Hippocampal formation (tissue), 2 donors: ENCODE data around the gene ACKR4.
"Not testable (repeated sequence)": the region's sequence is repeated elsewhere in the genome, so short reads cannot be mapped to it uniquely, and the experiment has no call there.

Experiments used
- DNase-seq, 2 donors: peaks; one replicate each; lab custom pipeline; 2025; lab: John Stamatoyannopoulos, UW

Gene ACKR4

DNA sequence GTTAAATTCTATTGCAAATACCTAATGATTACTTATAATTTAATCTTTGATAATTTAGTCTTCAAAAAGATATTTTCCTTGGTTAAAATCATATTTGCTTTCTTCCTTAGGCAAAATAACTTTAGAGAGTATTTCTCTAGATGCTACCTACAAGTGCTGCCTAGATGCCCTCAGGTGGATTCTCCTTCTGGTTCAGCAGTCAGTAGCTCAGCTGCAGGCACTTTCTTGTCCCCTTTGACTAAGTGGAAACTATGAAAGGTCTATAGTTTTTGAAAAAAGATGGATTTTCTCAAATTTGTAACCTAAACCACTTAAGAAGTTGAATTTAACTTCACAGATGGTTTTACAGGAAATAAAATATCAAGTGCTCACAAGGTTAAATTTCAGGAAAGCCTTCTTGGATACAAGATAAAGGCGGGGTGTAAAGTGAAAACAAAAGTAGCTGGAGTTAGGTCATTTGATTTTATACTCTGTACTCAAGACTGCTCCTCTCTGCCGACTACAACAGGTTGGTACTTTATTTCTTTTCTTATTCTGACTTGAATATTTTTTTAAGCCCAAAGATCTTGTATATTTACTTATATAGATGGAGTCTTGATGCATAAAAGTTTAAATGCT, at the start of gene ACKR4:
Gene ACKR4, plus strand, starts transcription at position 455 of the 618 bp plus-strand sequence. CDS start 3,128 bp downstream, outside the sequence.
- no peak for DNase-seq

DNA sequence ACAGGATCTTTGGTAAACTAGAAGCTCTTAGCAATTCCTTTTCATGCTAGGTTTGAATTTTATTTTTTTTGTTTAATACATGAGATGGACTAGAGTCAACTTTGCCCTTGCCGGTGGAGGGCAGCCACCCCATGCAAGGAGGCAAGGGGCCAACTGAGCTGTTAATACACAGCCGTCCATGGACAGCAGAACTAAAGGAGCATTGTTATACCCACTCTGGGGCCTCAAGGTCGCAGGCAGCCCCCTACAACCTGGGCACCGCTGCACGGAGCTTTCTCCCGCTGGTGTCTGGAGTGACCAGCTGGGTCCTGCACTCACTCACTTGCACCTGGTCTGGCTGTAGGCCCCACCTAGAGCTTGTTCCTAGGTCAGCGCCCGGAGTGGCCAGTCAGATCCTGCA, 47.9 kb upstream of the ACKR4 start:
- no peak for DNase-seq

DNA sequence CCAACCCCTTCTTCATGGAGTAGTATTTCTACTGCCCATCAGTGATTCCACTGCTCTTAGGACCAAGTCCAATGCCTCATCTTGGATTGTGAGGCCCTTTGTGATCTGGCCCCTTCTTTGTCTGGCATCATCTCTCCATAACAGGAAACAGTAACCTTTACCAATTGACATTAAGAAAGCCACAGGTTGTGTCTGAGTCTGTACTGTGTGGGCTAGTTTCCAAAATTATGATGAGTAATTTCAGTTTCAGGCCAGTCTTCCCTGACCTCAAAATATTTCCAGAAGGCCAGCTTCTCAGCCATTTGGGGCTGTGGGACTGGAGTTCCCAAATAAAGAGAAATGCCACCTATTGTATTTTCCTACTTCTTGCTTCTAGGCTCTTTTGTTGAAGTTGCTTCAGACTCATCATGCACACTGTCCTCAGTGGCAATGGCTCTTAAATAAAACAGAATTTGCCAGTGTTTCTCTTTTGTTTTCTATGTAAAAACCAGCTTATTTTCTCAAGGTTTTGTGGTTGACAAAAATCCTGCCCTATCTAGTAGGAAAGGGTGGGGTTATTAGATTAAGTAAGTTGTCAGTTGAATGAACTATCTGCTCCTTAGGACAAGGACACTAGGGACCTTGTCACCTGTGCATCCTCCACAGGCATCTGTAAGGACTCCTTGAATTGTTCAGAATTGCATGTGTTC, 47.0 kb upstream of the ACKR4 start:
- no peak for DNase-seq

DNA sequence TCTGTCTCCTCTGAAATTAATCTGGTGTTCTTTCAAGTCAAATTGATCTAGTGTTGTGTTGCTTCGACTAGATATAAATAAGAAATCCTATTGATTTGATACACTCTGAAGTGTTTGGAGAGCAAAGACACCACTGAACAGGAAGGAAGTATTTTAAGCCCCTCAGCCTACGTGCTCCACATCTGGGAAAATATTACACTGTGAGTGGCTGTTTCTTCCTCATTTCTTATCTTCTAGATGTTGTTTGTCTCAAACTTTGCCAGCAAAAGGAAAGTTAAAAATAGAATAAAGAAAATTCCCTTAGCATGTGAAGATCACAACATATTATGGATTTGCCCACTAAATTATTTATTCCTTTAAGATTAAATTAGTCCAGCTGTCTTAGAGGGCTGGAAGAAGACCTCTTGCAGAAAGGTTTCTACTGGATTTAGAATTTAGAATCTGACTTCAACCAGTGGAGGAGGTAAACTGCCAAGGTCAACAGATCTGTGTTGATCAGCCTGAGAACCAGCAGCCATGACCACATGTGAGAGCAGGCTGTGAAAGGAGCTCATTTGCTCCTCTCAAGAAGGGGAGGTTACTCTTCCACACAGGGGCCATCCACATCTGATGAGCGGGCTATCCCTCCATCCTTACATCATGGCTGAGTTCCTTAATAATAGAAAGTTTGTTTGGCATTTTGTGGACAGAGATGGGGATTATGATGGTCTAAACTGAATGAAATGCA, 46.3 kb upstream of the ACKR4 start:
- no peak for DNase-seq

DNA sequence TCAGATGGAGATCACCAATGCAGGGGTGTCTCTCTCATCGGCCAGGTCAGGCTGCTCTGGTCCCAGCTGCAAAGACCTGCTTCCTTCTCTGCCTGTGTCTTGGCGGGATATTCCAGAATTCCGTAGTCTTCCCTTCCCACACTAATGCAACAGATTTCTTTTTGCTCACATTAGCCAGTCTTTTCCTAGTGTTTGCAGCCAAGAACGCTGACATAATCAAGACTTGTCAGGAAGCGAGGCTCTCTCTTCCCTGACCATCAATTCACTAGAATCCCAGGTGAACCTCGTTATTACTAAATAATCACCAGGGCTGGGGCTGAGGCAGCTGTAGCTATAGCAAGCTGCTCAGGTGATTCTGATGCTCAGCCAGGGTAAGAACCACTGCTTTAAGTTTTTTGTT, 43.2 kb upstream of the ACKR4 start:
- no peak for DNase-seq

DNA sequence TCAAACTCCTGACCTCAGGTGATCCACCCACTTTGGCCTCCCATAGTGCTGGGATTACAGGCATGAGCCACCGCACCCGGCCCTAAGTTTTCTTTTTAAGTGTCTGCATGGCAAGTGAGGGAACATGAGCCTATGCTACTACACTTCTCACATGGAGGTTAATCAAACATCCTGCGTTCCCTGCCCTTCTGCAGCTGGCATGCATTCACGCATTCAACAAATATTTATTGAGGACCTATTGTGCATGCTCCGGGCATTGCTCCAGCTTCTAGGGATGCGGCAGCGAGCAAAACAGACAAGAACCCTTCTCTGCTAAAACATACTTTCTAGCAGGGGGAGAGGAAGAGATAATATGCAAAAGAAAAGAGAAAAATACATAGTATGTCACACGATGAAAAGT, 42.6 kb upstream of the ACKR4 start:
- DNase-seq: peak in 1 of 2 donors; percentile 5

DNA sequence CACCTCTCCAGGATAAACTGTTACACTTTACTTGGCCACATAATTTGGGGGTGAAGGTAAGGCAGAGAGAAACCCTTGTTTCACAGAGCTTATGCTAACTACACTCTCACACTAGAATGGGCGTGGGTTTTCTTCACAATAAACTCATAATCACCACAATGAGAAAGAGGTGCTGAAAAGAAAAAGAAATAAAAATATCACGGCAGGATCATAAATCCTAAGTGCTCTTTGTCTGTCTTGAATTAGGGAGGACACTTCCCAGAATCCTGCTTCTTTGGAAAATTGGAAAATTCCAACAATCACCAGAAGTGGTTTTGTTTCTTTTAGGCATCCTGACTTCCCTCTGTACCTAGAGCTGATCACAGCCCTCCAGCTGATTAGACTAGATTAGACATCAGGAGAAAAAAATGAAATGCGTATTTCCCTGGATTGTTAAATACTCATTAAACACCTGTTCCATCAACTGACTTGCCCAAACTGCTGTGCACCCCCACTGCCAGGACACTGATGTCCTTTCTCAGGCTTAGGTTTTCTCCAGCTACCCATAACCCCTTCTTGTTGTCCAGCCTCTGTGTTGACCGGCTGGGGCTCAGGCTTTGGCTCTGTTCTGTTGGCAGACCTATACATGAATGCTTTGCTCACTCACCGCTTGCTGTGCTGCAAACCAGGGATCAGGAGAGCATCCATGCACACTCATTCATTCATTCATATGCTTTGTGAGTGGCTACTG, 41.6 kb upstream of the ACKR4 start:
- no peak for DNase-seq

DNA sequence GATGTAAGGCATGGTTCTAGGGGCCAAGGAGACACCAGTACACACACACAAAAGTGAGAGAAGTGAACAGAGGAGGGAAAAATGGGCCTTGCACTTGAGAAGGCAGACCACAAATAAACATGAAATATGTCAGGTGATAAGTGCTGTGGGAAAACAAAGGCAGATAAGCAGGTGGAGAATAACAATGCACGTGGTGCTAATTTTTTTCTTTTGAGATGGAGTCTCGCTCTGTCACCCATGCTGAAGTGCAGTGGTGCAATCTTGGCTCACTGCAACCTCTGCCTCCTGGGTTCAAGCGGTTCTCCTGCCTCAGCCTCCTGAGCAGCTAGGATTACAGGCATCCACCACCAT, 41.1 kb upstream of the ACKR4 start:
- not testable (repeated sequence) for DNase-seq

DNA sequence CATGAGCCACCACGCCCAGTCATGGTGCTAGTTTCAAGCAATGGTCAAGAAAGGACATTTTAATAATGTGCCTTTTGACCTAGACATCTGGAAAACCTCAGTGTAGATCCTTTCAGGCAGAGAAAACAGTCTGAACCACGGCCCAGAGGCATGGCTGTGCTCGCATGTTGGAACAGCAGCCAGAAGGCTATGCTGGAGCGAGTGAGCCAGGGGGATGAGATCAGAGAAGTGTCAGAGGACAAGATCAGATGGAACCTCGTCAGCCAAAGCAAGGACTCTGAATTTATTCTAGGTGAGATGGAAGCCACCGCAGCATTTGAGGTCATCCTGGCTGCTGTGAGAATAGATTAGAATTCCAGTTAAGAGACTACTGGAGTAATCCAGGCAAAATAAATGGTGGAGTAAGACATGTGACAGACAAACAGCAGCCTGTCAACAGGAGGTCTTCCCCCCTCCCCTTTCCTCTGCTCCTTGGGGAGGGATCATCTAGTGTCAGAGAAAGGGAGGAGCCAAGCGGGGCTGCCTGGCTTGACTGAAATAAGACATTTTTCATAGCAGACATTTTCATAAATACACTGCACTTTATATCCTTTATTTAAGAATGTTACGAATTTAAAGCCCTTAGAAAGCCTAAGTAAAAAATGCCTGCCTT, 40.4 kb upstream of the ACKR4 start:
- no peak for DNase-seq

DNA sequence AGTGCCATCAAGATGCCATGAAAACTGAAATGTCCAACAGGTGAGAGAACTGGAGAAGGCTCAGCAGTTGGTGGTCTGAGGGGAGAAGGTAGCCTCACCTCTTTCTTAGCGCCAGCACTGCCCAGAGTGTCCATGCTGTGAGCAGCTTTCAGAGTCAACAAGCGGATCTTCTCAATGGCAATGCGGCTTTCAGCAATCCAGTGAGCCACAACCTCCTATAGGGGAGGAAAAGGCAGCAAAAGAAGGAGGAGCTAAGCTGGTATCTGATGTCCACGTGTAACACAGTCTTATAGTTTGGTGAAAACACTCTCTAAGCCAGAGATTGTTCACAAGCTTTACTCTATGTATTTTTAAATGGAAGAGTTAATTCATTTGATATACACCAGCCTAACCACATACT, 36.1 kb upstream of the ACKR4 start:
- no peak for DNase-seq

DNA sequence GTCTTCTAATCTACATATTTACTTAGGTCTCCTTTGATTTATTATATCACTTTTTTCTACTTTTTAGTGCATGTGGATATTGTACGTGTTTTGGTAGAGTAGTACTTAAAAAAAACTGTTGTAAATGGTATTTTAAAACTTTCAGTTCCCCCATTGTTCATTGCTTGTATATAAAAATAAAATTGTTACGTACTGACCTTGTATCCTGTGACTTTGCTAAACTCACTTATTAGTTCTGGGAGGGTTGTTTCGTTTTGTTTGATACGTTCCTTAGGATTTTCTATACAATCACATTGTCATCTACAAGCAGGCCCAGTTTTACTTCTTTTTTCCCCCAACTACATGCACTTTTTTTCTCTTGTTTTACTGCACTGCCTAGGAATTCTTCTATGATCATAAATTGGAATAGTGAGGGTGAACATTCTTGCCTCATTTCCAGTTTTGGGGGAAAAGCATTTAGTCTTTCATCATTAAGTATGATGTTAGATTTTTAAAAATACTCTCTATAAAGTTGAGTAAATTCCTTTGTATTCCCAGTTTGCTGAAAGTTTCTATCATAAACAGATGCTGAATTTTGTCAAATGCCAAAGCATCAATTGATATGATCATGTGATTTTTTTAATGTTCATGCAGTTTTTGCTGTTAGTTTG, 33.5 kb upstream of the ACKR4 start:
- no peak for DNase-seq

DNA sequence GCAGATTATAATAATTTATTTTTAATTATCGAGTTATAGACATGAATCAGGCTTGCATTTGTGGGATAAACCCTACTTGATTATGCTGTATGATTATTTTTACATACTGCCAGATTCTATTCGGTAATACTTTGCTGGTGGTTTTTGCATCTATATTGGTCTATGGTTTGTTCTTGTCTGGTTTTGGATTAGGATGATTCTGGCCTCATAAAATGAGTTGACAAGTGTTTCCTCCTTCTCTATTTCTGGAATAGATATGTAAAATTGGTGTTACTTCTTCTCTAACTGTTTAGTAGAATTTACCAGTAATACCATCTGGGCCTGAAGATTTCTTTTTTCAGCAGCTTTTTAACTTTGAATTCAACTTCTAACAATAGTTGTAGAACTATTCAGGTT, 33.0 kb upstream of the ACKR4 start:
- DNase-seq: no peak

DNA sequence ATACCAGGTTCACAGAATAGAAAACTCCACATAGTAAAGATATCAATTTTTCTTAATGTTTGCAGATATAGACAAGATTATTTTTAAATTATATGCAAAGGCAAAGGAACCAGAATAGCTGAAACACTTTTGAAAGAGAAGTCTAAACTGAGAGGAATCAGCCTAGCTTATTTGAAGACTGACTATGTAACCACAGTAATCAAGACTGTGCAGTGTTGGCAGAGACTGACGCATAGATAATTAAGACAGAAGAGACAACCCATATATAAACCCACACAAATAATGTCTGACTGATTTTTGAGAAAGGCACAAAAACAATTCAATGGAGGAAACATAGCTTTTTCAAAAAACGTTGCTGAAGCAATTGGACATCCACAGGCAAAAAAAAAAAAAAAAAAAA, 28.6 kb upstream of the ACKR4 start:
- DNase-seq: no peak

DNA sequence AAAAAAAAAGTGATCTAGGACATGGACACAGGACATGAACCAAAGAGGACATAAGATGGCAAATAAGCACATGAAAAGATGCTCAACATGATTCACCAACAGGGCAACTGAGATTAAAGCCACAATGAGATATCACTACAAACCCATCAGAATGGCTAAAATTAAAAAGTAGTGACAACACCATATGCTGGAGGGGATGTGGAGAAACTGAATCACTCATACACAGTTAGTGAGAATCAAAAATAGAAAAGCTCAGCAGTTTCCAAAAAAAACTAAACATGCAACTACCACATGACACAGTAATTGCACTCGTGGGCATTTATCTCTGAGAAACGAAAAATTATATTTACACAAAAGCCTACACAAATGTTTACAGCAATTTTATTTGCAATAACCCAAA, 27.9 kb upstream of the ACKR4 start:
- no peak for DNase-seq

DNA sequence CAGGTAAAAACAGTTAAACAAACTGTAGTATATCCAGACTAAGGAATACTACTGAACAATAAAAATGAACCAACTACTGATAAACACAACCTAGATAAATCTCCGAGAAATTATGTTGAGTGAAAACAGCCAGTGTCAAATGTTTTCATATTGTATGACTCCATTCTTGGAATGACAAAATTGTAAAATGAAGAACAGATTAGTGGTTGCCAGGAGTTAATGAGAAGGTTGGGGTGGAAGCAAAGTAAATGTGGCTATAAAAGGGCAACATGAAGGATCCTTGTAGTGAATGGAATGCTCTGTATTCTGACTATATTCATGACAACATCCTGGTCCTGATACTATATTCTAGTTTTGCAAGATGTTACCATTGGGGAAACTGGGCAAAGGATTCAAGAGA, 27.5 kb upstream of the ACKR4 start:
- DNase-seq: no peak

DNA sequence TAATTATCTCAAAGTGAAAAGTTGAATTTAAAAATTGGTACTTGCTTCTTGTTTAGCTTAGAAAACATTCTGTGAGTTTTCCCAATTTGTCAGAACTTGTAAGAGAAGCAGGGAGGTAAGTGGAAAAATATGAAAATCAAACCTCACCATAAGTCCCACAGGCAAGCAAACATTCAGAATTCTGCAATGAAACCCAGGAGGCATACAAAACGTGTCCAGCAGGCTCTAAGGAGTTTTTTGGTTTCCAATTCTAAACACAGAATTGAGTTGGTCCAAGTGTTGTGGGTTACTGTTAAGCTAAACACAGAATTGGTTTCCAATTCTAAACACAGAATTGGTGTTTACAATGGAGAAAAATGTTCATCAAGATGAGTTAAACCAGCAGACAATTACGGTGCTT, 27.1 kb upstream of the ACKR4 start:
- DNase-seq: no peak

DNA sequence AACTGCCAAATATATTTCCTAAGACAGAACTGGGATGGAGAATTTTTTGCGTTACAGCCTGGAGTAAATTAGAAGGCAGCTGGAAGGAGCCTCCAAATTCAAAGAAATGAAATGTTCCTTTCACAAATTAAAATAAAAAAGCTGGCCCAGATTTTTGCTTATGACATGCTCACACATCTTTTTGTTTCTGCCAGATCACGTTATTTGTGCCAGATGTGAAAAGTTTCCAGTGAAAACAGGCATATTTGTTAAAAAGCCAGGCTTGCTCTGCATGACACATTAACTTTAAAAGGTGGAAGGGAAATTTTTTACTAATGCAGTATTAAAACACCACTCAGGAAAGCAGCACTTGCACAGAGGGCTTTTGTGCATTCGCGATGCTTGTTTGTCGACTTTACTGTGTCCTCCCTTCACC, 23.3 kb upstream of the ACKR4 start:
- DNase-seq: no peak

DNA sequence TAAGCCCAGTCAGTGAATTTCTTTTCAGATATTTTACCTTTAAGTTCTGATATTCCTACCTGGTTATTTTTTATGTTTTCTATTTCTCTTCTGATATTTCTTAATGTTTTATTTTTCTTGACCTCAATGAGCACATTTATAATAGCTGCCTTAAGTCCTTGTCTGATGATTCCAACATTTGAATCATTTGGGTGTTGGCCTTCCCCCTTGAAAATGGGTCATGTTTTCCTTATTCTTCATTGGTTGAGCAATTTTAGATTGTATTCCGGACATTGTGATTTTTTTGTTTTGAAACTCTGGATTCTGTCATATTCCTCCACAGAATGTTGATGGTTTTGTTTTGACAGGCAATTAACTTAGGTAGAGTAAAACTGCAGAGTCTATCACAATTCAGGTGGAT, 9.7 kb upstream of the ACKR4 start:
- no peak for DNase-seq

DNA sequence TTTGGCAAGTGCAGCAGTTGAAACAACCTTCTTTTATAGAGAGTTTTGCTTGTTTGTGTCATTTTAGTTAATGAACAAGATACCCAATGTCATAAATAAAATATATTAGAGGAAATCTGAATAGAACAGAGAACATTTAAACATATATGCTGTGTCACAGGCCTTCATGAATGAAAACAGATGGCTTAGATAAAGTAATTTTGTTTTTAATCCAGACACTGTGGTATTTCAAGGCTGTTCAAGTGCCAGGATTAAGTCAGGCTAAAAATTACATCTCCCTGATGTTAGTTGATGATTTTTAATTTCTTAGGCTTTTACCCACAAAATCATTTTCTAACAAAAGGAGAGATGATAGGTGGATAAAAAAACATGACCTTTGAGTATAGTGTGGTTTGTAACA, 4.9 kb upstream of the ACKR4 start:
- no peak for DNase-seq

DNA sequence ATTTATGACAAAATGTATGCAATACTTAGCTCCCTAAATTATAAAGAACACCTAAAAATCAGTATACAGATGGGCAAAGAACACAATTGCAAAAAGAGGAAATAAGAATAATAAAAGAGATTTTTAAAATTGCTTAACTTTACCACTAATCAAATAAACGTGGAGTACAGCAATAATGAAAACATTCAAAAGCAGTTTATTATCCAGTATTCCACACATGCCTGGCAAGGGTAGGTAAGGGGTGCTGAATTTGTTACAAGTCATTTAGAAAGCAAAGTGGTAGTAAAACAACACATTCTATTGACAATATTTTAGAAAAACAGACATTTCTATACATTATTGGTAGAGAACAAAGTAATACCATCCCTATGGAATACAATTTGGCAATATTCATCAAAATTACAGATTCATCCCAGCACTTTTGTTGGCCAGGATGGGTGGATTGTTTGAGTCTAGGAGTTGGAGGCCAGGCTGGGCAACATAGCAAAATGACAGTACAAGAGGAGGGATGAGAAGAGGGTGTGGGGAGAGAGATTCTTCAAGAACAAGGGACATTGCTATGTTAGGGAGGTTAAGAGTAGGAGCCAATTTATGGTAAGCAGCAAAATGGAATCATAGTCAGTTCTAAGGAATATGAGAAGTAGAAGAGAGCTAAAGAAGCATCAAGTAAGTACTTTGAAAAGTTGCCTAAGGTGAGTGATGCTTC, 3.7 kb upstream of the ACKR4 start:
- no peak for DNase-seq

DNA sequence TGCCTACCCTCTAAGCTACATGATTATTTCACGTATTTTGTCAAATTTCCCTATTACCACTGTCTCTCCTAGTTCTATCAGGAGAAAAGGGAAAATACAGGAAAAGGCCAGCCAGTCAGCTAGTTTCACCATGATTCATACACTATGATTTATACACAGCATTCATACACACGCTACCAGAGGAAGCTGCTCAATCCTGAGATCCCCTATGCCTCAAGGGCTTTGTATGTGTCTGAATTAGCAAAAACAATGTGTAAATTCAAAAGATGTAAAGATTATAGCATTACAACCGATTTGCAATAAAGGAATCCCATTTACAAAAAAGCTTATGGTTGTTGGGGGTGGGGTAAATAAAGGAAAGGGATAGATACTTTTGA, 3.1 kb upstream of the ACKR4 start:
- no peak for DNase-seq
